CD4-positive, alpha-beta T cell (primary cell): ENCODE data around the gene GPN2. TPM values are rescaled to one million over a fixed set of nuclear protein-coding genes. Genes with fewer than 3 reads are reported as not detected.

Source experiments
- ATAC-seq: fragments of 200-7000 bp; cut with Tn5 transposase; one replicate; pipeline ENCODE4 v1.10.0; 2022; ENCODE audit warnings: mild to moderate bottlenecking; ENCODE audit not compliant: poor library complexity
- CTCF ChIA-PET: fragments of 350-600 bp; sonication (Branson Sonifier 250); formaldehyde crosslinking; loops from one replicate; lab custom pipeline; 2021; ENCODE audit warnings: antibody characterized with exemption, inconsistent platforms; lab: Charles Lee
- POLR2A ChIA-PET: fragments of 350-600 bp; sonication (Branson Sonifier 250); formaldehyde crosslinking; loops from one replicate; lab custom pipeline; 2021; ENCODE audit warnings: antibody characterized with exemption, inconsistent platforms; lab: Charles Lee
- DNase-seq, 14 experiments: peaks; one replicate each; pipeline ENCODE4 v3.0.0-alpha.2; 2013 to 2020; ENCODE audit warnings: mixed read lengths in 2 of 14
- H3K27ac ChIP-seq, 2 donors: one replicate each; pipeline versions ENCODE4 v1.5.1 to v1.7.0; 2013; ENCODE audit warnings: low read length in 2 of 2, low read depth in 1 of 2, mild to moderate bottlenecking in 1 of 2
- H3K27me3 ChIP-seq, 2 experiments: 1 replicate in 1 of 2; 2 replicates in 1 of 2; pipeline versions ENCODE4 v1.6.1 to v1.7.0; 2013; ENCODE audit warnings: low read length in 2 of 2, control low read depth in 1 of 2, mild to moderate bottlenecking in 1 of 2, moderate library complexity in 1 of 2; ENCODE audit not compliant: insufficient read depth in 2 of 2, control insufficient read depth in 1 of 2
- H3K36me3 ChIP-seq: one replicate; pipeline ENCODE4 v1.6.1; 2013; ENCODE audit warnings: low read length, control low read depth; ENCODE audit not compliant: insufficient read depth
- H3K4me1 ChIP-seq: one replicate; pipeline ENCODE4 v1.6.1; 2013; ENCODE audit warnings: low read length, control low read depth; ENCODE audit not compliant: insufficient read depth
- H3K4me3 ChIP-seq: one replicate; pipeline ENCODE4 v1.5.1; 2013; ENCODE audit warnings: mild to moderate bottlenecking, low read length, moderate library complexity
- H3K9me3 ChIP-seq, 2 experiments: 1 replicate in 1 of 2; 2 replicates in 1 of 2; pipeline versions ENCODE4 v1.6.1 to v1.7.0; 2013; ENCODE audit warnings: low read length in 2 of 2, mild to moderate bottlenecking in 2 of 2, control low read depth in 1 of 2, moderate library complexity in 1 of 2; ENCODE audit not compliant: control insufficient read depth in 1 of 2, insufficient read depth in 1 of 2
- H3K27ac Mint-ChIP-seq: one replicate; pipeline ENCODE4 v1.8.0; 2020; ENCODE audit warnings: mixed read lengths
- H3K27me3 Mint-ChIP-seq: one replicate; pipeline ENCODE4 v1.8.0; 2021; ENCODE audit warnings: mixed read lengths
- H3K36me3 Mint-ChIP-seq: one replicate; pipeline ENCODE4 v1.8.0; 2021; ENCODE audit warnings: low read depth, mixed read lengths
- H3K4me1 Mint-ChIP-seq: one replicate; pipeline ENCODE4 v1.8.0; 2021; ENCODE audit warnings: low read depth, mixed read lengths
- H3K4me3 Mint-ChIP-seq: one replicate; pipeline ENCODE4 v1.8.0; 2020; ENCODE audit warnings: mild to moderate bottlenecking, mixed read lengths
- H3K9me3 Mint-ChIP-seq: one replicate; pipeline ENCODE4 v1.8.0; 2020; ENCODE audit warnings: mixed read lengths
- CTCF ChIP-seq: fragments of 200-600 bp; IDR thresholded peaks from one replicate; pipeline ENCODE4 v1.8.0; 2022; ENCODE audit warnings: antibody characterized with exemption, mild to moderate bottlenecking
- intact Hi-C, 2 experiments: fragments of 100-400 bp; cut with DNase I in 1 of 2; cut with micrococcal nuclease in 1 of 2; formaldehyde crosslinking; loops; one replicate each; pipeline versions ENCODE4 v1.15.1 to v1.9.0; 2023 to 2025; cut with DNase I, micrococcal nuclease
- total RNA-seq, 174 experiments: library from RNA in 2 of 174; stranded (reverse) in 2 of 174; gene quantifications; one replicate each; pipeline ENCODE4 v1.2.3 and lab custom pipeline; 2021 to 2026

The GPN2 gene
- total RNA-seq, 2 experiments from 2014 or later: 42.0 to 44.4 TPM

- H3K4me1 Mint-ChIP-seq: peaks cover 24% of the 10 kb centered on the region
- ATAC-seq (no peak), DNase-seq (no peak)
- peak overlapping the region; percentile 53 for H3K4me3 Mint-ChIP-seq
- H3K27ac Mint-ChIP-seq: no peak overlapping the region
- ChIA-PET POLR2A (no interaction called here), CTCF (no interaction called here)
- no peaks in the 10 kb centered on the region for H3K9me3 ChIP-seq
- no peaks in the 10 kb centered on the region for H3K9me3 Mint-ChIP-seq
- H3K4me1 ChIP-seq: peaks cover 25% of the 10 kb centered on the region
- no peak for TF ChIP-seq CTCF
- H3K4me3 ChIP-seq: no peak overlapping the region
- intact Hi-C loops: loop anchor here in 1 of 2 experiments (5.0 kb wide), 1 partner anchor 462 kb away; the partner anchor contains the start of gene DHDDS
- peaks cover 84% of the 10 kb centered on the region for H3K36me3 Mint-ChIP-seq
- no peaks in the 10 kb centered on the region for H3K27me3 ChIP-seq
- H3K36me3 ChIP-seq: peaks cover 57% of the 10 kb centered on the region
- H3K27me3 Mint-ChIP-seq: no peaks in the 10 kb centered on the region
- no peak overlapping the region for H3K27ac ChIP-seq
Measured at GRCh38 chr1:26894263-26894662, 4.2 kb upstream of the GPN2 start.

DNA sequence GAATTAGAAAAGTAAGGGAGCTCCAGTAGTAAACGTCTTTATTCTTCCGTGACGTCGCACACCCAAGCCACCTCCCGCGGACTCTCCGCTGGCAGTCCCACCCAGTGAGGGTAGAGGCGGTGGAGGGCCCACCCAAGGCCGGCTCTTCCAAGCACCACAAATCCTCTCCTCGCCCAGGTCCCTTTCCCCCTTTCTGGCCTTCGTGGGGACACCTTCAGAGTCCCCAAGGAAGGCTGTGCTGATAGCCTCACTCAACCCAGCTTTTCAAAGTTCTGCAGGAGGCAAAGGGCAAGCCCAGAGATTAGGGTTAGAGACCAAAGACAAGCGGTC lies 349 bp upstream of the GPN2 start:
- TF ChIP-seq CTCF: no peak
- ChIA-PET POLR2A (interaction anchor here (0.6 to 3.4 kb wide), 18 partner anchors 9 to 1752 kb away, joined by 3 to 82 read pairs (median 4); partner anchors contain the start of genes GPATCH3, HMGN2, NUDC and PIGV), CTCF (interaction anchor here (0.9 to 1.4 kb wide), 5 partner anchors 9 to 291 kb away, joined by 3 to 5 read pairs (median 3); partner anchors contain the start of gene GPATCH3)
- H3K27me3 ChIP-seq: no peaks in the 10 kb centered on the region
- H3K4me1 ChIP-seq: peaks cover 31% of the 10 kb centered on the region
- Mint-ChIP-seq H3K4me3 (peak overlapping the region; percentile 96), H3K4me1 (peaks cover 35% of the 10 kb centered on the region), H3K27ac (peak overlapping the region; percentile 97), H3K36me3 (peaks cover 88% of the 10 kb centered on the region), H3K9me3 (no peaks in the 10 kb centered on the region), H3K27me3 (no peaks in the 10 kb centered on the region)
- peak overlapping the region; percentile 89 for H3K4me3 ChIP-seq
- H3K9me3 ChIP-seq: no peaks in the 10 kb centered on the region
- peak overlapping the region; percentile 87 to 89 for H3K27ac ChIP-seq
- DNase-seq (no peak), ATAC-seq (peak; percentile 45)
- intact Hi-C loops: loop anchor here in 1 of 2 experiments (1.0 to 5.0 kb wide), 2 partner anchors 31 to 458 kb away; partner anchors contain the start of genes DHDDS and NUDC
- H3K36me3 ChIP-seq: peaks cover 59% of the 10 kb centered on the region

DNA sequence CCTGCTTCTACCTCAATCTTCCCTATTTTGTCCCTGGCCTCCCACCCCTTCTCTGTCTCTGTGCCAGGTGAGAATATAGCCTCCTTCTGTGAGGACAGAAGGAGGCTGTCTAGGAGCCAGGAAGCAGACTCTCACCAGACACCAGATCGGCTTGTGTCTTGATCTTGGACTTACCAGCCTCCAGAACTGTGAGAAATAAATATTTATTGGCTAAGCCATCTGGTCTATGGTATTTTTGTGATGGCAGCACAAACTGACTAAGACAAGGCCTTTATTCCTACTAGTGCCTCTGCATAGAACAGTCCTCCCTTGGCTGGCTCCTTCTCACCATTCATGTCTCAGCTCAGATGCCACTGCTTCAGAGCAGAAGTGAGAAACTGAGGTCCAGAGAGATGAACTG lies 1.9 kb downstream of the GPN2 start:
- no peaks in the 10 kb centered on the region for H3K27me3 Mint-ChIP-seq
- peaks cover 61% of the 10 kb centered on the region for H3K36me3 ChIP-seq
- no peak for ATAC-seq
- peak overlapping the region; percentile 96 for H3K4me3 Mint-ChIP-seq
- intact Hi-C loops: no loop called here
- DNase-seq: no peak
- no peaks in the 10 kb centered on the region for H3K27me3 ChIP-seq
- H3K9me3 ChIP-seq: no peaks in the 10 kb centered on the region
- peaks cover 88% of the 10 kb centered on the region for H3K36me3 Mint-ChIP-seq
- no peak overlapping the region for H3K4me3 ChIP-seq
- H3K4me1 ChIP-seq: peaks cover 31% of the 10 kb centered on the region
- peak overlapping the region; percentile 97 for H3K27ac Mint-ChIP-seq
- H3K27ac ChIP-seq: no peak overlapping the region
- peaks cover 44% of the 10 kb centered on the region for H3K4me1 Mint-ChIP-seq
- POLR2A ChIA-PET: interaction anchor here (1.4 to 3.4 kb wide), 3 partner anchors 11 to 412 kb away, joined by 3 to 82 read pairs (median 36); partner anchors contain the start of gene GPATCH3
- TF ChIP-seq CTCF: no peak
- CTCF ChIA-PET: interaction anchor here (1.0 kb wide), 1 partner anchor 23 kb away, joined by 3 read pairs; no protein-coding TSS in a partner anchor
- H3K9me3 Mint-ChIP-seq: no peaks in the 10 kb centered on the region
